Measurements from ENCODE around the gene HS3ST4.
A peak's percentile ranks its signal among the peaks of the same experiment; 100 is the strongest.

The HS3ST4 gene

DNA sequence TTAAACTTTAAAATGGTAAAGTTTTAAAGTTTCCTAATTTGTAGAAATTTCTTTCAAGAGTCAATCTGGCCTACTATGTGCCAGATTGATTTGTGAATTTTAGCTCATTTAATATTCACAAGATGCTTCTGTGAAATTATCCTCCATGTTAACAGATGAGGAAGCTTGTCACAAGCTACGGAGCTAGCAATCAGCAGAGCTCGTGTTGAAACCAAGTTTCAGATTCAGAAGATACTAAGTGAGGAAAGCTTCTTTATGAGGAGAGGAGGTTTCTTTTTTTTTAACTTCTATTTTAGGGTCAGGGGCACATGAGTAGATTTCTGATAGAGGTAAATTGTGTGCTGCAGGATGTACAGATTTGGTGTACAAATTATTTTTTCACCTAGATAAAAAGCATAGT is 135.9 kb downstream of the HS3ST4 start:
- DNase-seq (ENCODE audit: low spot score): no peak

DNA sequence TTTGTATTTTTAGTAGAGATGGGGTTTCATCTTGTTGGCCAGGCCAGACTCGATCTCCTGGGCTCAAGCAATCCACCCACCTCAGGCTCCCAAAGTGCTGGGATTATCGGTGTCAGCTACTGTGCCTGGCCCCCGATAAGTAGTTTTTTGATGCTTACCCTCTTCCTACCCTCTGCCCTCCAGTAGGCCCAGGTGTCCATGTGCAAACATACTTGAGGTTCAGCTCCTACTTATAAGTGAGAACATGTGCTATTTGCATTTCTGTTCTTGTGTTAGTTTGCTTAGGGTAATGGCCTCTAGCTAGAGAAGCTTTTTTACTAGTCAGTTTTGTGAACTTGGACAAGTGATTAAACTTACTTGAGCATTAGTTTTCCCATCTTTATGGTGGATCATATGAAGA is 136.8 kb downstream of the HS3ST4 start:
- DNase-seq (ENCODE audit: low spot score): no peak

DNA sequence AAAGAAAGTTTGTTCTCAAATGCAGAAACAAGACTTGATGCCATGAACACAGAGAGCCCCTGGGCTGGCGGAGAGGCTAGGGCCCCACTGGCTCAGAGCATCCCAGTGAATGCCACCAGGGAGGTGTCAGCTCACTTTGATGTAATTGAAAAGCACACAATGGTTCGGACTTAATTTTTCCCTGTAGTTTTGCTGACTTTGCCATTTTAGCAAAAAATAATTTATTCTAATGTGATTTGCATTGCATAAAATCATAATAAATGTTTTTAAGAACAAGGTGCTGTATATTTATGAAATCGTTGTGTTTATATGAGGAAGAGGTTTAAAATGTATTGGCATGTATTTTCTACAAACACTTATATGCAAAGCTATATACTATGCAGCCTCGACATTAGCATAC is 140.5 kb downstream of the HS3ST4 start:
- DNase-seq (ENCODE audit: low spot score): no peak

DNA sequence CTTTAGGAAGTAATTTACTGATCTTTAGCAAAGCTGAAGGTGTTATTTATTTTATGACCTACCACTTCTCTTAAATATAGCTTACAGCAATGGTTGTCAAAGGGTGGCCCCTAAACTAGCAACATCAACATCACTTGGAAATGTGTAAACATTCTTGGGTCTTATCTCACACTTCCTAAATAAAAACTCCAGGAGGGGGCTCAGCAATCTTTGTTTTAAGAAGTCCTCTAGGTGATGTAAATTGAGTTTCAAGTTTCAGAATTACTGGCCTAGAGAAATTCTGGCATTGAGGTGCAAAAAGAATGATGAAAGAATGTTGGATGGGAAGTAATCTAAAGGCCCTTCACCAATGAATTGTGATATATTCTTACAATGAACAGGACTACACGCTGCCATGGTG is 142.3 kb downstream of the HS3ST4 start:
- DNase-seq (ENCODE audit: low spot score): no peak

DNA sequence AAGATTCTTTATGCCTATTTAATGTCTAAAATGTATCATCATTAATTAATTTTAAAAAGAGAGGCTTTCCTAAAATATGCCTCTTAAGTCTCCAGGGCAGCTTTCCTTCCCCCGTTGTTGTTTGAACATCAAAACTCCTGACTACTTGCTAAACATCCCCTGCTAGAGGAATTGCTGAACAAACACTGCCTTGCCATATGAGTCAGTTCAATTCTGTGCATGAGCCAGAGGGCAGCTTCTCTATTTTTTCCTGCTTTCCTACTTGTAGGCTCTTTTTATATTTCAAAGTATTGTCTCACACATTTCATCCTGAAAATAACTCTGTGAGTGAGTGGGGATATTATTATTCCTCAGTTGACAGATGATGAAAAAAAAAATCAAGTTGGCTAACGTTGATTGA is 143.4 kb downstream of the HS3ST4 start:
- no peak for DNase-seq (ENCODE audit: low spot score)

DNA sequence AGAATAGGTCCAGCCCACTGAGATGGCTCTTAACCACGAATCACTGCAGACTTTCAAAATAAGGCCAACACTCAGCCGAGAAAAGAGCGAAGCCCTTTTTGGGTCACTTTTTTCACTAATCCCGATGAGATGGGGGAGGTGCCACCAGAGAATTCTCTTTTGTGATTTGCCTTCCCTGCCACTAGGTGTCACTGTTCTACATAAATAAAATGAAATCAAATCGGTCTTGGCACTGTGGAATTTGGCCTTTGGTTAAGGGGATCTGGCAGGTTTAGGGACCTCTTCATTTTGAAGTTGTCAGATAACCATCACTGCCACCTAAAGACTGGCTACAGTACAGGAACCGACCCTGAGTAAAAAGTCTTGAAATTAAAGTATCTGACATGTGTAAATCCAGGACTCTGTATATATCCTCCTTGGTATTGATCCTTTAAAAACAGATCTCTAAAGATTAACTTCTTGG is 147.0 kb downstream of the HS3ST4 start:
- DNase-seq (ENCODE audit: low spot score): peak; percentile 71

DNA sequence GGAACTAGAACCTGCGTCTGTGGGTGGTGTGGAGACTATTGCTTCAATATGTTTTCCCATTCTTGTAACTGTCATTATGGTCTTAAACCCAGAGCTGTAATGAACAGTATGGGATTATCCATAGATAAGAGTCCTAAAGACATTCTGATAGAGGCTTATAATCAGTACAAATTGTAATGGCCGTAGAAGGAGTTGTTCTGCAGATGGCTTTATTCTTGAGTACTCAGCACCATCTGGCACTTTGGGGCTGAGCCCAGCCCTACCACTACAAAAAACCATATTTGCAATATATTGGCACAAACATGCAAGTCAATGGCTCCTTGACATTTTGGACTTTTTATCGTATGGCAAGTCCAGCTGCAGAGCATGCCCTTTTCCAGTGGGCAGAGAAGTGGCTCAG is 150.0 kb downstream of the HS3ST4 start:
- DNase-seq (ENCODE audit: low spot score): no peak

DNA sequence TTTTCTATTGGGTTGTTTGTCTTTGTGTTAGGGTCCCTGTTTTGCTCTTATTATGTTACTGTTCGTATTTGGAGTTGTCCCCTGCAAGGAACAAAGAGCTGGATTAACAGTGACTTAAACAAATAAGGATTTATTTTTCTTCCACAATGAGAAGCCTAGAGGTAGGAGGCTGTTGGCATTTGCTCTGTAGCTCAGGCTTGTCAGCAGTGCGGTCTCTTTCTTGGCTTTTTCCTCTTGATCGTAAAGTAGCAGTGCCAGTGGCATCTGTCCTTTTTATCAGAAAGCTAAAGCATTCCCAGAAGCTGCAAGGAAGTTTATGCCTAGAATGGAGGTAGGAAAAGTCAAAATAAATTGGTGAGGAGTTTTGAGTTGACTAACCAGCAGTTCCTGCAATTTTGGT is 154.1 kb downstream of the HS3ST4 start:
- DNase-seq (ENCODE audit: low spot score): no peak

DNA sequence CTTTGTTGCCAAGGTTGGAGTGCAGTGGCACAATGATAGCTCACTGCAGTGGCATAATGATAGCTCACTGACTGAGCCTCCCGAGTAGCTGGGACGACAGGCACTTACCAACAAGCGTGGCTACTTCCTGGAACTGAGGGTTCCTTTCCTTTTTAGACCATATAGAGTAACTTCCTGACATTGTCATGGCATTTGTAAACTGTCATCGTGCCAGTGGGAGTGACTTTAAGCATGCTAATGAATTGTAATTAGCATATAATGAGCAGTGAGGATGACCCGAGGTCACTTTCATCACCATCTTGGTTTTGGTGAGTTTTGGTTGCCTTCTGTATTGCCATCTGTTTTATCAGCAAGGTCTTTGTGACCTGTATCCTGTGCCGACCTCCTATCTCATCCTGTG is 162.4 kb downstream of the HS3ST4 start:
- no peak for DNase-seq (ENCODE audit: low spot score)

DNA sequence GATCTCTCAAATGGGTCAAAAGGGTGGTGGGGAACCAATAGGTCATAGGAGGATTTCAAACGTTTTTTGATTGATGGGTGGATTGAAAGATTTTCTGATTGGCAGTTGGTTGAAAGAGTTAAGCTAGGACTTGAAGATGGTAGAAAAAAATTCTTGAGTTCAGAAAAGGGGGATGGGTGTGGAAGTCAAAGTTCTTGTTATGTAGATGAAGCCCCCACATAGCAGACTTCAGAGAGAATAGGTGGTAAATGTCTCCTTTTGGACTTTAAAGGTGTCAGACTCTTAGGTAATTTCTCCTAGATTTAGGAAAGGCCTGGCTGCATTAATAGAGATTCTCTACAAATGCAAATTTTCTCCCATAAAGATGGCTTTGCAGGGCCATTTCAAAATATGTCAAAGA is 163.3 kb downstream of the HS3ST4 start:
- DNase-seq (ENCODE audit: low spot score): no peak

DNA sequence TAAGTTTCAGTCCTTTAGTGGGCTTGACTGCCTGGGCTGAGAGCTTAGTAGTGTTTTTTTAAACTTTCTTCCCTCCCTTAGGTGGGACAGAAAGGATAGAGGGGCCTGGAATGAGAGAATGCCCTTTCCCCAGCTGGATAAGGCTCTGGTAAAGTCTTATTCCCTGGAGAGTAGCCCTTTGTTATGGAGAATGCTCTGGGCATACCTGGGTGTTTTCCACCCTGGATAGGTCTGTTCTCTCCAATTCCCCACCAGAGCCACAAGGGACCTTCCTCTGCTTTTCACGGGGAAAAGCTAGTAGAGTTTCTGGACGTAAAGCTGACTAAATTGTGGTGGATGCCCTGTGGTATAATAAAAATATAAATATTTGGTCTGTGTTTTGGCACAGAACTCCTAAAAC is 164.1 kb downstream of the HS3ST4 start:
- no peak for DNase-seq (ENCODE audit: low spot score)

DNA sequence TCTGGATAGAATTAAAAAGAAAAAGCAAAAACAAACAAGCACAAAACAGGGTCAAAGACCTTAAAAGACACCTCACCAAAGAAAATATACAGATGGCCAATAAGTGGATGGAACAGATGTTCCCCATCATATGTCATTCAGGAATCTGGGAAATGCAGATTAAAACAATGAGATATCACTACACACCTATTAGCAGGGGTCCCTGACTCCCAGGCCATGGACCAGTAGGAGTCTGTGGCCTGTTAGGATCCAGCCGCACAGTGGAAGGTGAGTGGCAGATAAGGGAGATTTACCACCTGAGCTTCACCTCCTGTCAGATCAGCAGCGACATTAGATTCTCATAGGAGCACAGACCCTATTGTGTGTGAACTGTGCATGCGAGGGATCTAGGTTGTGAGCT is 167.9 kb downstream of the HS3ST4 start:
- no peak for DNase-seq (ENCODE audit: low spot score)

DNA sequence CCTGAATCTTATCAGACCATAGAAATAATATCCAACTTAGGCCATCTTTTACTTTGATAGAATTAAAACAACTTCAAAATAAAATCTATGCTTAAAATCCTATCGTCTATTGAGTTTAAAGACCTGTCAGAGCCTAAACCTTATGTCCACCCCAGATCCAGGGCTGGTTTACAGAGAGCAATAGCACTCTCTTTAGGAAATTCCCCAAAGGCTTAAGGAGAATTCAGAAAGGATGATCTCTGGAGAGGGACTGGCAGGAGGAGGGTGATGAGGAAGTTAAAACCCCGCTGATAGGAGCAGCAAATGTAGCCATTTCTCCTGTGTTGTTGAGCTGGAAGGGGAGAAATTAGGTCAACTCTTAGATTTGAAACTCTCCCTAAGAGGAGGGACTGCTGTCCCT is 175.3 kb downstream of the HS3ST4 start:
- no peak for DNase-seq (ENCODE audit: low spot score)

DNA sequence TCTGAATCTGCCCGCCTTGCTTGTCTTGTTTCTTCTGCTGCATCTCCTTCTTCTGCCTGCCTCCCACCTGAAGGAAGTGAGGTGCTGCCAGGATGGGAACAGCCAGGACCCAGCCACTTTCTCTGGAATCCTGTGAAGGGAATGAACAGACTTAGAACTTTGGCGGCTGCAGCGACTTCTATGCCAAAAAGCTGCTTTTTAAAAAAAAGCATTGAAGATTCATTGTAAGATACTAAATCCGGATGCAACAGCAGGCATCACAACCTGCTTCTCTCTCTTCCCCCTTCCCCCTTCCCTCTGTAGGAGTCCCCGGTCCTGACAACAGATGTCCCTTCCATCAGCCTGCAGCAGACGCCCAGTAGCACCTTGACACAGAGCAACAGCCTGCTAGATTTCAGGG is 176.3 kb downstream of the HS3ST4 start:
- no peak for DNase-seq (ENCODE audit: low spot score)

DNA sequence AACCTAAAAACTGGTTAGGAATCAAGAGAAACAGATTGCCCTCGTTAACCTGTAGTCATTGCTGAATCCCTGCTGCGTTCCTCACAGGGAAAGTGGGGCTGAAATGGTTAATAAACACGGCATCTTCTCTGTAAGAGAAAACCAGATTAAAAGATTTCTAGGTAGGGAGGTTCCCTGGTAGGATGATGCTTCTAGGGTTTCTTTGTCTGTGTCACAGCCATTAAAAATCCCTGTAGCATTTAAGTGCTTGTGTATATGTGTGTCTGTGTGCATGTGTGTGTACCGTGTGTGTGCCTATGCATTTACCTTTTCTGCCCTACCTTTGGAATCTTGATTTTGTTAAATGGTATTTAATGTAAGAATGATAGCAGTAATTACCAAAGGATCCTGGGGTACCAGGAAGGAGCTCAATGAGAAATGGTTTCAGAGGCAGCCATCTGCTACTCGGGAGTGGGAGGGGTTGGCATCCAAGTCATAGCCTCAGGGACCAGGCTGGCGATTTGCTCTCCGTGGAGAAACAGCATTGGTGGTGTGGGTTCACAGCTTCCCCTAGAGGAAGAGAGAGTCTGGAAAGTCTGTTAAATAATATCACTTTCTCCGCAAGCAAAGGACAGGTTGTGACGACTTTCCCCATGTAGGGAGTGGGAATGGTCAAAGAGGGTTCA is 177.1 kb downstream of the HS3ST4 start:
- DNase-seq (ENCODE audit: low spot score): no peak

DNA sequence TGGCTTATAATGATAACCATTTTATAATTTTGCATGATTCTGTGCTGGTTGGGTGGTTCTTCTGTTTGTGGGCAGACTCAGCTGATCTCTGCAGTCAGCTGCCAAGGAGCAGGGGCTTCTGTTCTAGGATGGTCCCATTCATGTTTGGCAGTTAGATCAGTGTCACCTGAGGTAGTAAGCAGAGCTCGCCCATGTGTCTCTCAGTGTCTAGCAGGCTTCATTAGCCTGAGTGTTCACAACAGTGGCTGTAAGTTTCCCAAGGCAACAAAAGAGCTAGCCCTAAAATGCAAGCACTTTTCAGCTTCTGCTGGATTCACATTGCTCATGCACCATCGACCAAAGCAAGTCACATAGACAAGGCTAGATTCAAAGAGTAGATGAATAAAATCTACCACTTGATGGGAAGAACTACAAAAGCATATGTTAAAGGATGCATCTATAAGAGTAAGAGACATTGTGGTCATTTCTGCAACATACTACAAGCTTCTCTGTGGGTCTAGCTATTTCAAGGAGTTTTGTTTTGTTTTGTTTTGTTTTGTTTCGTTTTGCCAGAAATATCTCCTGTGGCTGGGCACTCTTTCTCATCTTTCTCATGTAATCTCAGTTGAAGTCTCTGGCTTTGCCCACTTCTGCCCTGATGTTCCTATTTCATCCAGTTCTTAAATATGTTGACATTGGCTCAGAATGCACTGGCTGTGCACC is 180.8 kb downstream of the HS3ST4 start:
- DNase-seq (ENCODE audit: low spot score): no peak

DNA sequence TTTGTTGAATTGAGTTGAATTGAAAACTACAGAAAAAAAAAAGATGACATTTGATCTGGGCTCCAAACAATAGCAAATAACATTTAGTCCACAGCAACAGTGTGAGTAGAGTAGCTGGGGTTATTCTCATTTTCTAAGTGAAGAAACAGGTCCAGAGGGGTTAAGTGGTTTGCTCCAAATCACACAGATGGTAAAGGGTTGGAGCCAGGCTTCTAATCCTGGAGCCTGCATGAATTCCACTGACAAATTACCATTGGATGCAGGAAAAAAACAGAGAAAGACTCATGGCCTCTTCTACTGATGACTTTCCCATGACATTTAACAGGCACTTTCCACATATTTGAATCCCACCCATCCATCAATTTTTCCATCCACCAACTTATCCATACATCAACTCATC is 182.4 kb downstream of the HS3ST4 start:
- no peak for DNase-seq (ENCODE audit: low spot score)

DNA sequence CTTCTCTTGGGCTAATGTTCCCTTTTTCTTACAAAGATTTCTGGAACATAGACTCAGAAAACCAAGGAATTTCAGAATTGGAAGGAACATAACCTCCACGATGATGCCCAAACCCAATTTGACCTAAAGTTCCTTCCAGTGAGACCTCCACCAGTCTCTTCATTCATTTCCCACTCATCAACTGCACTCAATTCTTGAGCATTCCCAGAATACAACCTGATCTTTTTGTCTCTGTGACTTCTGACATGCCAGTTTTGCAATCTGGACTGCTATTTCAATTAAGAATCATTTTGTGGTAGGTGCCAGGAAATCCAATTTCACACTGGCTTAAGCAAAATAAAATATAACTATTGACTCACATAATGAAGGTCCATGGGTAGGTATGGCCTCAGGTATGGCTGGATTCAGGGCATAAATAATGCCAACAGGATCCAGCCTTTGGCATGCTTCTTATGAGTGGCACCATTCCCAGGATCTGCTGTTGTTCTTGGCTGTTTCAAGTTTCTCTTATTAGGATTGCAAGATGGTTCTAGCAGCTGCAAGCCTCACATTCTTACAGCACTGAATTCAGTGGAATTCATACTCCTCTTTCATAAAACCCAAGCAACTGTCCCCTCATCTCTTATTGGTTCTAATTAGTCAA is 184.3 kb downstream of the HS3ST4 start:
- DNase-seq (ENCODE audit: low spot score): no peak

DNA sequence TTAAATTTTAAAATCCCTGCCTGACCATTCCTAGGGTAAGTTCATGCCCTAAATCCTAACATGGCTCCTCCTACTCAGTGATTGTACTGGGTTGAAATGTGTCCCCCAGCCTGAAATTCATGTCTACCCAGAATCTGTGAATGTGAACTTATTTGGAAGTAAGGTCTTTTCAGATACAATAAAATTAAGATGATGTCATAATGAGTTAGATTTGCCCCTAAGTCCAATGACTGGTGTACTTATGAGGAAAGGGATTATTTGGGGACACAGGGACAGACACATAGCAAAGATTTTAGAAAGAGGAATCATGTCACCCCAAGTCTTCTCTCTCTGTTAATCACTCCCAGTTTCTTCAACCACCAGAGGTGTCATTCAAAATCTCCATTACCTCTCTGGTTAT is 185.3 kb downstream of the HS3ST4 start:
- DNase-seq (ENCODE audit: low spot score): no peak

DNA sequence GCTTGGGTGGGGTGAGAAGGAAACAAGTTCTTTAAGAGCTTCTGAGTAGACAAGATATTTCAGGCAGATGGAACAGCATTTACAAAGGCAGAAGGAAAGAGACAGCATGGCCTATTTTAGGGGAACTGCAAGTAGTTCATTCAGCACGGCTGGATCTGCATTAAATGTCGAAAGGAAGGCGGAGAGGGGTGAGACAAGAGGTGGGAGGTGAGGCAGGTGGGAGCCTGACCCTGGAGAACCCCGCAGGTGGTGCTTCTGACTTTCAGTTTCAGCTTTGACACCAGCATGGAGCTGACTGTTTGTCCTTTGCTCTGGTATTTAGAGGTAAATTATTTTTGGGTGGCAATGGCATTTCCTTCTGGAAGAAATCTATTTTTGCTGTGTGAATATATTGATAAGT is 194.8 kb downstream of the HS3ST4 start:
- DNase-seq (ENCODE audit: low spot score): no peak

DNA sequence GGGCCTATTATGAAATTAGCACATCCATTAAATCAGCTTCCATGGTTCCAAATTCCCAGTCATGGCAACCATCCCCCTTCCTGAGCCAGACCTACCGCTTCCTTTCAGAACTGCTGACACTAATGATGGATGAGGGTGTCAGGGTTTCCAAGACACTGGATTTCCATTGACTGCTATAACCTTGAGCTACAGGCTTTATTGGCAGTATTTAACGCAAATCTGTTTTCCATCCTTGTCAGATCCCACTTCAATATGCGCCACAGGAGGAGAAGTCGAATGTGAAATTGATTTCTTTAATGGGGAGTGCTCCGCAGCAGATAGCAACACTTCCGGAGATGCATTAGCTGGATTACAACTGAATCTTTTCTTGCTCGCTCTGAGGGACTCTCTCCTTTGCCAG is 197.1 kb downstream of the HS3ST4 start:
- DNase-seq (ENCODE audit: low spot score): no peak

DNA sequence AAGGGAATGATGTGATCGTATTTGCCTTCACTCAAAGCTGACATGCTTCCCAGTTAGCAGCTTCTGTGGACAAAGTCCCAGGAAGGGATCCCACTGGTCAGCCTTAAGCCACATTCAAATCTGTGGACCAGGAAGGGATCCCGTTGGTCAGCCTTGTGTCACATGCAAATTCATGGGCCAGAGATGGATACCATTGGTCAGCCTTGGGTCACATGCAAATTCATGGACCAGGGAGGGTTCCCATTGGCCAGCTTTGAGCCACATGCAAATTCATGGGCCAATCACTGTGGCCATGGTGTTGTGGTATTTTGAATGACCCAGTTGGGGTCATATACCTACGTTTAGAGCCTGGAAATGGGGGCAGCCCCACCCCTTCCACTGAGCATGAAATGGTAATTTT is 201.6 kb downstream of the HS3ST4 start:
- DNase-seq (ENCODE audit: low spot score): peak; percentile 15

DNA sequence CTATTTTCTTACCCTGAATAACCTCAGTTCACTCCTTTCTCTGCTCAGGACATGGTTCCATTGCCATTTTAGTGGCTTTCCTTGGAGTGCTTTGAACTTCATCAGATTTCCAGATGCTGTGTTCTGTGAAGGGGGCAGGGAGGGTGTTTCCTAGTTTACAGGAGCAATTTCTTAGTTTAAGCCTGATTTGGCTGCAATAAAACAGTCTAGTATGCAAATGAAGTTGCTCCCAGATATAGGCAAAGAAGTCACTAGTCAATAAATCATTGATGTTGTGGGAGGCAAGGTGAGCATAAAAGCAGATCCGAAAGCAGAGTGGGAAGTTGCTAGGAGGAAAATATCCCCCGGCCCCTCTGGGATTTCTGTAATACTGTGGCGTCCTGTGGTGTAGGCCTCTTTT is 202.3 kb downstream of the HS3ST4 start:
- no peak for DNase-seq (ENCODE audit: low spot score)

DNA sequence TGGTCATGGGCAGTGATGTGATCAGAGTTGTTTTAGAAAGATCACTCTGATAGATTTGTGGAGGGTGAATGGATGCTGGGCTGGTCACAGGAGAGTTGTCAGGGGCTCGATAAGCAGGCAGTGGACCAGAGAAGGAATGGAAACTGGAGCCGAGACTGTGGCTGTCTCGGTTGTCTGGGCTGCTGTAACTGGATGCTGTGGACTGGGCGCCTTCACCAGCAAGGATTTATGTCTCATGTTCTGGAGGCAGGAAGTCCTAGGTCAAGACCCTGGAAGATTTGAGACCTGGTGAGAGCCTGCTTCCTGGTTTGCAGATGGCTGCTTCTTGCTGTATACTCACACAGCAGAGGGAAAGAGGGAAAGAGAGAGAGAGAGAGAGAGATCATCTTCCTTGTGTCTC is 203.6 kb downstream of the HS3ST4 start:
- no peak for DNase-seq (ENCODE audit: low spot score)

Data from NAMALWA (cell line).